HG03060 (cell line): ENCODE results near the gene DPEP1.
"Not testable (repeated sequence)": the region's sequence is repeated elsewhere in the genome, so short reads cannot be mapped to it uniquely, and the experiment has no call there.

Experiments
- ATAC-seq: cut with Tn5 transposase; IDR thresholded peaks from one replicate; pipeline ENCODE4 v1.9.1; 2021; ENCODE audit warnings: low read depth, moderate number of reproducible peaks; ENCODE audit not compliant: unreplicated experiment

DPEP1 gene

DNA sequence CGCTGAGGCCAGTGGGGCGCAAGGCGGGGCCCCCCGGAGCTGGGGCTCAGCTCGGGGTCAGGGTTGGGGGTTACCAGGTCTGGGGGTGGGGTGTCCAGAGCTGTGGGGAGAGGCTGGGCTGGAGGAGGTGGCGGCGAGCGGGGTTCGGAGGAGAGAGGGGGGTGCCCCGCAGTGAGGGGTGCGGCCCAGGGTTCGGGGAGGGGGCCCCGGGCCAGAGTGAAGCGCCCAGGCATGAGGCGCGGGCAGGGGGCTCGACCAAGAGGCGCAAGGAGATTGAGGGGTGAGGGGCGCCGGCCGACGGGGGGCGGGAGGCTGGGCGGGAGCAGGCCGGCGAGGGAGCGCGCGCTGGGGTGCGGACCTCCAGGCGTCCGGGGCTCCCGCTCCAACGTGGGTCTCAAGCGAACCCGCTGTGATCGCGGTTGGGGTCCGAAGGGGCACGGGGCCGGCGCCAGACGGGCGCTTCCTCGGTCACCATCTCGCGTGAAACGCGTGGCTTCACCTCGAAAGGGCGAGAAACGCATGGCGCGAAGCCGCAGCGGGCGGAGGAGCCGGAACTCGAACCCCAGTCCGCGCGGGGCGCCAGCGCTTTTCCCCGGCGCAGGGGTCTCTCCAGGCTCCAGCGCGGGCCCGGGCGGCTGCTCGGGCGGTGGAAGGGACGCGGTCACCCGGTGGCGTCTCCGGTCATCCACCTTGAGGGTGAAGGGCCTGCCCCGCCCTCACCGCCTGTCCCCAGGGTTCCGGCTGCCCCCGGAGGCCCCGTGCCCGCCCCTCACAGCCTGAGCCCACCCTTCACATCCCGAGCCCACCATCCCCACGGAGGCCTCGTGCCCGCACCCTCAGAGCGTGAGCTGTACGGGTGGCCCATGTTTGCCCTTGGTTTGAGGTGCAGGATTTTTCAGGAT lies 37.0 kb upstream of the DPEP1 start:
- ATAC-seq, result no peak

DNA sequence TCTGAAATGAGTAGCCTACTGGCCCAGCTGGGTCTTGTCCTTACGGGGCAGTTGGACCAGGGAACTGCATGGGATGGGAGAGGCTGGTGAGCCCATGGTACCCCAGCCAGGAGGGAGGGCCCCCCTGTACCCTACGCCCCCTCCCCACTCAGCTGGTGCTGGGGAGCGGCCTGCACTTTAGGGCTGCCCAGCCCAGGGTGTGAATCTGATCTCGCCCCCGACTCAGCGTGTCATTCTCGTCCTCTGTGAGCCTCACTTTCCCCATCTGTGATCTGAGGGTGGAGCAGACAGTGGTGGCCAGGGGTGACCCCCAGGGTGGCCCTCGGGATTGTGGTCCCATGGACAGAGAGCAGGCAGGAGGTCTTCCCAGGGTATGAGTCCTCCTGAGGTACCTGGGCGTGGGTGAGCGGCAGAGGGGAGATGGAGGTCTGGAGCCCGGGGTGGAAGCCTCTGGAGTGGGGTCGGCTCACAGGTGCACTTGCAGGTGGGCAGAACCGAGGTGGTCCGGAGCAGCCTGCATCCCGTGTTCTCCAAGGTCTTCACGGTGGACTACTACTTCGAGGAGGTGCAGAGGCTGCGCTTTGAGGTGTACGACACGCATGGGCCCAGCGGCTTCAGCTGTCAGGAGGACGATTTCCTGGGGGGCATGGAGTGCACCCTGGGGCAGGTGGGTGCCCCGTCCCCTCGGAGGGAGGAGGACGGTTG lies 36.2 kb upstream of the DPEP1 start:
- ATAC-seq, result no peak

- no peak for ATAC-seq
These were observed 34.1 kb upstream of the DPEP1 start for GRCh38 chr16:89579351-89579750.

GRCh38 chr16:89581045-89581695 lies 32.3 kb upstream of the DPEP1 start:
- ATAC-seq, result no peak

GRCh38 chr16:89581861-89582563 lies 31.4 kb upstream of the DPEP1 start:
- no peak for ATAC-seq

- no peak for ATAC-seq
These were observed 30.7 kb upstream of the DPEP1 start for GRCh38 chr16:89582614-89583196.

- no peak for ATAC-seq
These were observed 30.1 kb upstream of the DPEP1 start for GRCh38 chr16:89583197-89583894.

DNA sequence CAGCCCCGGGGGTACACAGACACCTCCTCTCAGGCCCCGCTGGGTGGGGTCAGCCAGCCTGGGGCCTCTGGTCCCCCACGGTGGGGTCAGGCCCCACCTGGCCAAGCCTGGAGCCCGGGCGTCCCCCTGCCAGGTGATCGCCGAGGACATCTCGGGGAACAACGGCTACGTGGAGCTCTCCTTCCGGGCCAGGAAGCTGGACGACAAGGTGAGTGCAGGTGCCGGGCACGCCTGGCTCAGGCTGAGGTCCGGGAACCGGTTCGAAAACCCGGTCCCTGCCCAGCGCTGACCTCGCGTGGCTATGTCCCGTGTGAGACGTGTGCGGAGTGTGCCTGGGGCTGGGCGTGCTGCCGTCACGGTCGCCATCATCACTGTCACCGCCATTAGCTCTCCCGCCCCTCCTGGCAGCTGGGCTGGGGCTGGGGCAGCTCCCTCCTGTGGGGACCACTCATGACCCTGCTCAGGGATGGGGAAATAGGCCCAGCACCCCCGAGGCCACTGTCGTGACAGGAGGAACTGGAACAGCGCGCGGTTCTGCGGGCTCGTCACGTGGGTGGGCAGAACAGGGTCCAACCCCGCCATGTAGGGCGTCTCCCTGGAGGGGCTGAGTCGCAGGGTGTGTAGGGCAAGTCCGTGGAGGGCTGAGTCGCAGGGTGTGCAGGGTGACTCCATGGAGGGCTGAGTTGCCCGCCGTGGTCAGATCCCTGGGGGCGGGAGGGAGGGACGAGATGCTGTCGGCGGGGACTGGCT lies 29.4 kb upstream of the DPEP1 start:
- ATAC-seq, result no peak

DNA sequence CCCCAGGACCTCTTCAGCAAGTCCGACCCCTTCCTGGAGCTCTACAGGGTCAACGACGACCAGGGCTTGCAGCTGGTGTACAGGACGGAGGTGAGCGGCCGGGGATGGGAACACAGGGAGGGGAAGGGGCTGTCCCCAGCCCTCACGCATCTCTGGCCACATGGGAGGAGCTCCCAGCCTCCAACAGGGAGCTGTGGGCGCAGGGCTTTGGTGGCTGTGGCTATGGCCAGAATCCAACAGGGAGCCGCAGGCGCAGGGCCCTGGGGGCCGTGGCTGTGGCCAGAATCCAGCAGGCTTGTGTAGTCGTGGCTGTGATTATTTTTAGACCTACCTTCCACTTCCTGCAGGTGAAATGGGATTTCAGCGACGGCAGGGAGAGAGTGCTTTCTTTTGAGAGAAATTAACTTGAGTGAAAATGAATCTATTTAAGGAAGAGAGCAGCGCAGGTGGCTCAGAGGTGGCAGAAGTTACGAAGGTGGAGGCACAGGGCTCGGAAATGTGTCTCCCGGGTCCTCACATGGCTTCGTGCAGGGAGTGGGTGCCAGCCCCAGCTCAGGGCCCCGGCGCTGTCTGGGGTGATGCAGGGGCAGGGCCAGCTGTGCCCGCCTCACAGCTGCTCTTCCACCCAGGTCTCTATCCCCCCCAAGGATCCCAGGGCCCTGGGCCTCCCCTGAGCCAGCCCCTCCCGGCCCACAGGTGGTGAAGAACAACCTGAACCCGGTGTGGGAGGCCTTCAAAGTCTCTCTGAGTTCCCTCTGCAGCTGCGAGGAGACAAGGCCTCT lies 28.5 kb upstream of the DPEP1 start:
- no peak for ATAC-seq

GRCh38 chr16:89586218-89586617 lies 27.2 kb upstream of the DPEP1 start:
- no peak for ATAC-seq

DNA sequence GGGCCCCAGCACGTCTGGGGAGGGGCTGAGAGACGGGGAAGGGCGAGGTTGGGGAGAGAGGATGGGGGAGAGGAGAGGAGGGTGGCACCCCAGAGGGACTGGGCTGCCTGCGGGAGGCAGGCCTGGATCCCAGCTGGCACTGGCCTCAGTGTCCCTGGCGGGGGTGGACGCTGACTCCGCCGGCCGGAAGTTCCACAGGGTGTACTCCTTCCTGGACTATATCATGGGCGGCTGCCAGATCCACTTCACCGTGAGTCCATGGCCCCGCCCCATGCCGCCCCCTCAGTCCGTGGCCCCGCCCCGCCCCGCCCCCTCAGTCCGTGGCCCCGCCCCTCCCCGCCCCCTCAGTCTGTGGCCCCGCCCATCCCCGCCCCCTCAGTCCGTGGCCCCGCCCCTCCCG lies 26.6 kb upstream of the DPEP1 start:
- ATAC-seq, result no peak

- not testable (repeated sequence) for ATAC-seq
These were observed 25.8 kb upstream of the DPEP1 start for GRCh38 chr16:89587676-89588075.

DNA sequence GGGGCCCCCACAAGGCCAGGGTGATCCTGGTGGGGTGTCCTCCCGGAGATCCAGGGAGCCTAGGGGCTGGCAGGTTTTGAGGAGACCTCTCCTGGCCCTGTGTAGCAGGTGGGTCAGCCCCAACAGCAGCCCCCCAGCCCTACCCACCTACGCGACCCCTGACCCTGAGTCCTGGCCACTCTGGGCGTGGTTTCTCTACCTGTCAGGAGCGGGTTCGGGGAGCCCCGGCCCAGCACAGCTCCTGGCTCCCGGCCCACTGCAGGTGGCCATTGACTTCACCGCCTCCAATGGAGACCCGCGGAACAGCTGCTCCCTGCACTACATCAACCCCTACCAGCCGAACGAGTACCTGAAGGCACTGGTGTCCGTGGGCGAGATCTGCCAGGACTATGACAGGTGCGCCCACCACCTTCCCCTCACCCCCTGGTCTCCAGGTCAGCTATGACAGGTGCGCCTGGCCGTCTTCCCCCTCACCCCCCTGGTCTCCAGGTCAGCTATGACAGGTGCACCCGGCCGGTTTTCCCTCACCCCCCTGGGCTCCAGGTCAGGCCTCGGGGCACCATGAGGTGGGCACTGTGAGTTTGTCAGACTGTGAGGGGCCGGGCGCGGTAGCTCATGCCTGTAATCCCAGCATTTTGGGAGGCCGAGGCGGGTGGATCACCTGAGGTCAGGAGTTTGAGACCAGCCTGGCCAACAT lies 24.9 kb upstream of the DPEP1 start:
- ATAC-seq, result no peak

DNA sequence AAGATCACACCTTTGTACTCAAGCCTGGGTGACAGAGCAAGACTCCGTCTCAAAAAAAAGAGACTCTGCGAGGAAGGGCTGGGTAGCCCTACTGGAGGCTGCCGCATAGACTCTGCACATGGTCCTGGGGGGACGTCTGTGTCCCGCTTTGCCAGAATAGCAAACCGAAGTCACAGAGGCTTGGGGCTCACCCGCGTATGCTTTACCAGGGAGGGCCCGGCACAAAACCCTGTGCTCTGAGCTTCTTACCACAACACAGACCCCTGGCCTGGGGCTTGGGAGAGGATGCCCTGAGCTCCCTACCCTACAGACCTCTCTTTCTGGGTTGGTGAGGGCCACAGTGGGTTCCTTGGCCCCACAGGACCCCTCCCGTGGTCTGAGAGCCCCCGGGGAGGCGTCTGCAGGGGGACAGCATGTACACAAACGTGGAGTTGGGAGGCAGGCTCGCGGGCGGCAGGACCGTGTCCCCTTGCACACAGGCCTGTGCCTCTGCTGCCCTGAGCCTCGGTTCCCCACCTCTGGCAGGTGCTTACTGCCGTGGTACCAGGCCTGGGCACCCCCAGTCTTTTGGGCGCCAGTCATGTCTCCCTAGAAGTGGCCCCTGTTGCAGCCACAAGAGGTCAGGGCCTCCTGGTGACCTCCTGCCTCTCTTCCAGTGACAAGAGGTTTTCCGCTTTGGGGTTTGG lies 24.1 kb upstream of the DPEP1 start:
- ATAC-seq, result no peak

GRCh38 chr16:89593841-89594240 lies 19.6 kb upstream of the DPEP1 start:
- ATAC-seq, result no peak

GRCh38 chr16:89595330-89596060 lies 17.9 kb upstream of the DPEP1 start:
- ATAC-seq, result no peak
